Smooth muscle cell (in vitro differentiated cells): Measurements from ENCODE around the gene AASDH. TPM values are rescaled to one million over a fixed set of nuclear protein-coding genes. Genes with fewer than 3 reads are reported as not detected.

Experiments used
- DNase-seq: peaks from one replicate; lab custom pipeline; 2025; ENCODE audit not compliant: unreplicated experiment; lab: John Stamatoyannopoulos, UW
- H2AFZ ChIP-seq: fragments of 200-600 bp; sonication (generic); 2 replicates; pipeline ENCODE4 v1.6.0; 2016; ENCODE audit warnings: antibody characterized with exemption, low read depth, mild to moderate bottlenecking
- H3F3A ChIP-seq: fragments of 200-600 bp; sonication (generic); 2 replicates; pipeline ENCODE4 v1.6.0; 2017; ENCODE audit warnings: antibody characterized with exemption, low read depth
- H3K27ac ChIP-seq: fragments of 200-600 bp; sonication (generic); 2 replicates; pipeline ENCODE4 v1.5.1; 2016; ENCODE audit warnings: low read depth, mild to moderate bottlenecking
- H3K27me3 ChIP-seq: fragments of 200-600 bp; sonication (generic); 2 replicates; pipeline ENCODE4 v1.6.1; 2016; ENCODE audit warnings: low read depth, mild to moderate bottlenecking
- H3K36me3 ChIP-seq: fragments of 200-600 bp; sonication (generic); 2 replicates; pipeline ENCODE4 v1.5.1; 2016; ENCODE audit warnings: low read depth
- H3K4me1 ChIP-seq: fragments of 200-600 bp; sonication (generic); 2 replicates; pipeline ENCODE4 v1.5.1; 2016; ENCODE audit warnings: low read depth
- H3K4me2 ChIP-seq: fragments of 200-600 bp; sonication (generic); 2 replicates; pipeline ENCODE4 v1.6.0; 2016; ENCODE audit warnings: mild to moderate bottlenecking
- H3K4me3 ChIP-seq: fragments of 200-600 bp; sonication (generic); 2 replicates; pipeline ENCODE4 v1.5.1; 2016; ENCODE audit warnings: mild to moderate bottlenecking
- H3K79me2 ChIP-seq: fragments of 200-600 bp; sonication (generic); 2 replicates; pipeline ENCODE4 v1.6.0; 2016; ENCODE audit warnings: low read depth, mild to moderate bottlenecking
- H3K9ac ChIP-seq: fragments of 200-600 bp; sonication (generic); 2 replicates; pipeline ENCODE4 v1.6.0; 2016; ENCODE audit warnings: low read depth
- H3K9me3 ChIP-seq: fragments of 200-600 bp; sonication (generic); replicated peaks from 2 replicates; pipeline ENCODE4 v1.5.1; 2016; ENCODE audit warnings: low read depth
- H4K20me1 ChIP-seq: fragments of 200-600 bp; sonication (generic); 2 replicates; pipeline ENCODE4 v1.6.0; 2016; ENCODE audit warnings: low read depth
- WGBS: methylation state at CpG from one replicate; pipeline ENCODE4 v1.1.7; 2016; ENCODE audit warnings: low lambda C conversion rate; 5-methylcytosine and 5-hydroxymethylcytosine counted together
- polyA plus RNA-seq: library from polyadenylated mRNA; unstranded; fragments of >200 nt; fragmentation: Nextera tagmentation; extraction: Ambion mirVana; gene quantifications from 2 replicates; pipeline ENCODE4 v1.2.1, GENCODE V29; 2016
- total RNA-seq: library from RNA; depleted of rRNA; stranded (reverse); fragments of >200 nt; gene quantifications from 2 replicates; pipeline ENCODE4 v1.2.3, GENCODE V29; 2014
- TF ChIP-seq, protein P1 (sequence below): fragments of 200-600 bp; sonication (generic); IDR thresholded peaks from 2 replicates; pipeline ENCODE4 v1.5.1; 2017; ENCODE audit warnings: borderline replicate concordance, mild to moderate bottlenecking, antibody characterized with exemption; ENCODE audit not compliant: insufficient read depth, poor library complexity, severe bottlenecking

The AASDH gene
- total and polyA plus RNA-seq, 2 experiments from 2014 or later: 7.7 to 11.3 TPM

DNA sequence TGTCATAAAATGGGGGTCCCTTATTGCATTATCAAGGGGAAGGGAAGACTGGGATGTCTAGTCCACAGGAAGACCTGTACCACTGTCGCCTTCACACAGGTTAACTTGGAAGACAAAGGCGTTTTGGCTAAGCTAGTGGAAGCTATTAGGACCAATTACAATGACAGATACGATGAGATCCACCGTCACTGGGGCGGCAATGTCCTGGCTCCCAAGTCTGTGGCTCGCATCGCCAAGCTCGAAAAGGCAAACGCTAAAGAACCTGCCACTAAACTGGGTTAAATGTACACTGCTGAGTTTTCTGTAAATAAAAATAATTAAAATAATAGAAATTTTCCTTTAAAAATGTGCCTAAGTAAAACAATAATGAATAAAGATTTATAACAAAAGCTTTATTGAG lies 30.6 kb downstream of the AASDH start:
- Histone ChIP-seq H3F3A (no peaks in the 10 kb centered on the region), H3K36me3 (peaks cover 6% of the 10 kb centered on the region), H3K4me1 (no peaks in the 10 kb centered on the region), H3K9me3 (no peaks in the 10 kb centered on the region), H2AFZ (no peak overlapping the region), H3K27me3 (no peaks in the 10 kb centered on the region), H3K79me2 (no peaks in the 10 kb centered on the region), H3K27ac (no peak overlapping the region), H3K4me3 (no peak overlapping the region), H3K4me2 (no peak overlapping the region), H4K20me1 (no peaks in the 10 kb centered on the region), H3K9ac (no peak overlapping the region)
- no peak for DNase-seq
- TF ChIP-seq, protein P1, sequence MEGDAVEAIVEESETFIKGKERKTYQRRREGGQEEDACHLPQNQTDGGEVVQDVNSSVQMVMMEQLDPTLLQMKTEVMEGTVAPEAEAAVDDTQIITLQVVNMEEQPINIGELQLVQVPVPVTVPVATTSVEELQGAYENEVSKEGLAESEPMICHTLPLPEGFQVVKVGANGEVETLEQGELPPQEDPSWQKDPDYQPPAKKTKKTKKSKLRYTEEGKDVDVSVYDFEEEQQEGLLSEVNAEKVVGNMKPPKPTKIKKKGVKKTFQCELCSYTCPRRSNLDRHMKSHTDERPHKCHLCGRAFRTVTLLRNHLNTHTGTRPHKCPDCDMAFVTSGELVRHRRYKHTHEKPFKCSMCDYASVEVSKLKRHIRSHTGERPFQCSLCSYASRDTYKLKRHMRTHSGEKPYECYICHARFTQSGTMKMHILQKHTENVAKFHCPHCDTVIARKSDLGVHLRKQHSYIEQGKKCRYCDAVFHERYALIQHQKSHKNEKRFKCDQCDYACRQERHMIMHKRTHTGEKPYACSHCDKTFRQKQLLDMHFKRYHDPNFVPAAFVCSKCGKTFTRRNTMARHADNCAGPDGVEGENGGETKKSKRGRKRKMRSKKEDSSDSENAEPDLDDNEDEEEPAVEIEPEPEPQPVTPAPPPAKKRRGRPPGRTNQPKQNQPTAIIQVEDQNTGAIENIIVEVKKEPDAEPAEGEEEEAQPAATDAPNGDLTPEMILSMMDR: no peak
- 98% methylated on average over 9 of the region's 9 CpGs for WGBS

DNA sequence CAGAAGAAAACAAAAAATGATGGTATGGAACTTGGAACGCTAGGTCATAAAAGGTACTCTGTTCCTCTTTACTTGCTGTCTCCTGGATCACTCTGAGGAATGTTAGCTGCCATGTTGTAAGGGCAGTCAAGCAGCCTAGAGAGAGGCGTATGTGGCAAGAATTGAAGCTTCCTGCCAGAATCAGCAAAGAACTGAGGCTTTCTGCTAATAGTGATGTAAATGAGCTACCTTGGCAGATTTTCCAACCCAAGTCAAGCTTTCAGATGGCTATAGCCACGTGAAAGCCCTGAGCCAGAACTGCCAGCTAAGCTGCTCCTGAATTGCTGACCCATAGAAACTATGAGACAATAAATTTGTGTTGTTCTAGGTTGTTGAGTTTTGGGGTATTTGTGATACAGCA lies 38.7 kb downstream of the AASDH start:
- TF ChIP-seq, protein P1: no peak
- H3K4me1 ChIP-seq: no peaks in the 10 kb centered on the region
- no peaks in the 10 kb centered on the region for H3K27me3 ChIP-seq
- no peaks in the 10 kb centered on the region for H3K9me3 ChIP-seq
- 90% methylated on average over 3 of the region's 3 CpGs for WGBS
- no peaks in the 10 kb centered on the region for H3F3A ChIP-seq
- H4K20me1 ChIP-seq: no peaks in the 10 kb centered on the region
- H3K36me3 ChIP-seq: peaks cover 6% of the 10 kb centered on the region
- H3K9ac ChIP-seq: no peak overlapping the region
- H3K79me2 ChIP-seq: no peaks in the 10 kb centered on the region
- H3K4me3 ChIP-seq: no peak overlapping the region
- DNase-seq: no peak
- H3K27ac ChIP-seq: no peak overlapping the region
- H3K4me2 ChIP-seq: no peak overlapping the region
- no peak overlapping the region for H2AFZ ChIP-seq

DNA sequence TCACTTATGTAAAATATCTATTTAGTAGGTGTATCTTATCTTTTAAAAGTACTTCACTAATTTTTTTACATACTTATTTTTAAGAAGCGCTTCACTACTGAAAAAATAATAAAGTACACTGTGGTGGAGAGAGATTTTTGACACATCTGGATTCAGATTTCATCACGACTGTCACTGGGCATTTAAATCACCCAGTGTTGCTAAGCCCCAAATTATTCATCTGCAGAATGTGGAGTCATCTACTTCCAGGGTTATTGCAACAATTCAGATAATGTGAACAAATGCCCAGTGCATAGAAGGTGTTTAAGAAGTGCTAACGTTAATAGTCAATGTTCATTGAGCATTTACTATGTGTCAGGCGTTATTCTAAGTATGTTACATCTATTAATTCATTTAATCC lies 41.8 kb downstream of the AASDH start:
- no peak overlapping the region for H3K9ac ChIP-seq
- WGBS: 95% methylated on average over 4 of the region's 4 CpGs
- H3K27me3 ChIP-seq: no peaks in the 10 kb centered on the region
- H3K4me2 ChIP-seq: no peak overlapping the region
- H2AFZ ChIP-seq: no peak overlapping the region
- no peak for DNase-seq
- no peak overlapping the region for H3K4me3 ChIP-seq
- no peak overlapping the region for H3K27ac ChIP-seq
- H3K79me2 ChIP-seq: no peaks in the 10 kb centered on the region
- no peaks in the 10 kb centered on the region for H3F3A ChIP-seq
- no peaks in the 10 kb centered on the region for H3K36me3 ChIP-seq
- H3K9me3 ChIP-seq: no peaks in the 10 kb centered on the region
- no peaks in the 10 kb centered on the region for H4K20me1 ChIP-seq
- no peaks in the 10 kb centered on the region for H3K4me1 ChIP-seq
- TF ChIP-seq, protein P1: no peak

DNA sequence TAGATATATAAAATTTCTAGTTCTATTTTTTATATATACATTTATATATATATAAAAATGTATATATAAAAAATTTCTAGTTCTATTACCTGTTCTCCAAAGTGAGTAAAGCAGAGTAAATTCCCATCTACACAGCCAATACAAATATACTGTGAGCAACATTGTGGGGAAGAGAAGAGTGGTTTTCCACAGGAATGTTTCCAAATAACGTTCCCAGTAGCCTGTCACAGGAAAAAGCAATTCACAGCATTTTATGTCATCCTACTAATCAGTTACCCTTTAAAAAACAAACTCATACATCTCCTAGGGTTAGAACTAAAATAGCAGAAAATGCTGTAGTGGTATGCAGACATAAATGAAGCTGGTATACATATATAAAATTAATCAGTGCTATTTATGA lies 44.5 kb downstream of the AASDH start:
- Histone ChIP-seq H3F3A (no peaks in the 10 kb centered on the region), H3K4me2 (no peak overlapping the region), H3K9ac (no peak overlapping the region), H2AFZ (no peak overlapping the region), H3K27me3 (no peaks in the 10 kb centered on the region), H3K27ac (no peak overlapping the region), H4K20me1 (no peaks in the 10 kb centered on the region), H3K36me3 (no peaks in the 10 kb centered on the region), H3K4me3 (no peak overlapping the region), H3K9me3 (no peaks in the 10 kb centered on the region), H3K79me2 (no peaks in the 10 kb centered on the region), H3K4me1 (no peaks in the 10 kb centered on the region)
- DNase-seq: no peak
- TF ChIP-seq, protein P1: no peak
- WGBS: 36% methylated on average over 1 of the region's 1 CpG
